ENCODE results near the gene LRP3. TPM values are rescaled to one million over a fixed set of nuclear protein-coding genes. Genes with fewer than 3 reads are reported as not detected.
A peak's percentile ranks its signal among the peaks of the same experiment; 100 is the strongest.

LRP3 gene
- polyA plus RNA-seq, 1 of the 3 experiments (the other 2 are of a cell fraction) = 8.2 TPM

DNA sequence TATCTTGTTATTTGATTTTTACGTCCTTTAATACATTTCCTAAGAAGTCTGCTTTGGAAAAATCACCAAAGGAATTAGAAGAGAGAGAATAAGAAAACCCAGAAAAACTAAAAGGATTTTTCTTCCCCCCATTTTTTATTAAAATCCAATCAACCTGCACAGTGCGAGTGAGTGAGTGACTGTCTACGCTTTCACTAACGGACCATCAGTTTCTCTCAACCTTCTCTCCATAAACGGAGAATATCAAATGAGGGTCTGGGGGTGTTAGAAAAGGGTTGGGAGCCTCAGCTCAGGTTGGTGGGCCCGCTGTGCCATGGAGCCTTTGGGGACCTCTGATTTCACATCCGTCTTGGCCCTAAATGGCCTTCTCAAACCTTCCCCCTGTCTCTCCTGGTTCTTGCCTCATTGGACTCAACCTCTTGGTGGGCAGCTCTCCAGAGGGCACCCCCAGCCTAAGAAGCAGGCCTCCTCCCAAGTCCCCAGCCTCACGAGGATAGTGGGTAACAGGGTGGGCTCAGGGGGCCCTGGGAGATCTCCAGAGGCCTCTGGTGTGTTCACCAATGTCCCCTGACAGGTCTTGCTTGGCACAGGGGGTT, 763 bp upstream of the LRP3 start:
- ChIA-PET POLR2A (no interaction called here), CTCF (interaction anchor here (0.7 to 6.5 kb wide), 2 partner anchors 9 to 69 kb away, joined by 3 to 44 read pairs; no protein-coding TSS in a partner anchor)
- no peak overlapping the region for H3K9ac ChIP-seq
- peak overlapping the region in 1 of 2 experiments; percentile 66; a peak in 2 of 4 replicates for H3K4me3 ChIP-seq (ENCODE audit: low read depth in 2 of 2, low read length in 1 of 2)
- 0 out of 2 replicates have a peak, but pooled peaks cover 5% of the 10 kb centered on the region for H4K20me1 ChIP-seq (ENCODE audit: insufficient read depth)
- no peaks in the 10 kb centered on the region for H3F3A ChIP-seq (replicated peaks; ENCODE audit: insufficient read depth)
- H3K36me3 ChIP-seq (replicated peaks in 1 of 2; ENCODE audit: control insufficient read depth in 1 of 2, insufficient read depth in 2 of 2, low read length in 1 of 2) = peaks cover 0 to 3% of the 10 kb centered on the region in 2 experiments
- peak overlapping the region; percentile 62; the same call in 1 of the 2 replicates for H3K4me2 ChIP-seq
- H3K4me1 ChIP-seq (ENCODE audit: control insufficient read depth in 1 of 2, insufficient read depth in 2 of 2, low read depth in 1 of 2, low read length in 1 of 2) = peaks cover 0 to 13% of the 10 kb centered on the region in 2 experiments; a peak in 1 of 4 replicates
- no peaks in the 10 kb centered on the region for H3K79me2 ChIP-seq (ENCODE audit: insufficient read depth)
- no peak overlapping the region for H2AFZ ChIP-seq (ENCODE audit: low read depth)
- no peaks in the 10 kb centered on the region for H3K9me3 ChIP-seq
- TF ChIP-seq NRF1 (IDR thresholded peaks at IDR 0.05; ENCODE audit: low read depth, low read length) (no peak), SMC3 (IDR thresholded peaks at IDR 0.05; ENCODE audit: low read depth, low read length) (no peak), EP300 (IDR thresholded peaks at IDR 0.05; ENCODE audit: borderline replicate concordance in 1 of 2, low read depth in 1 of 2, low read length in 1 of 2) (no peak), GATA2 (CRISPR knock-in tag; IDR thresholded peaks at IDR 0.05) (no peak), CTCF (IDR thresholded peaks at IDR 0.05) (no peak), TAF1 (IDR thresholded peaks at IDR 0.05; ENCODE audit: borderline replicate concordance, low read depth, low read length) (no peak), MXI1 (IDR thresholded peaks at IDR 0.05; ENCODE audit: low read depth, low read length) (no peak), RCOR1 (IDR thresholded peaks at IDR 0.05; ENCODE audit: low read length) (no peak), FOSL2 (IDR thresholded peaks at IDR 0.05; ENCODE audit: borderline replicate concordance, low read depth) (no peak), CHD2 (IDR thresholded peaks at IDR 0.05; ENCODE audit: low read length, partially characterized antibody) (no peak), MEF2A (IDR thresholded peaks at IDR 0.05; ENCODE audit: borderline replicate concordance, low read depth) (no peak), TEAD4 (IDR thresholded peaks at IDR 0.05; ENCODE audit: borderline replicate concordance, insufficient read depth) (no peak), IRF3 (IDR thresholded peaks at IDR 0.05; ENCODE audit: low read depth, low read length) (no peak)
- DNase-seq = no peak
- no peaks in the 10 kb centered on the region for H3K9me2 ChIP-seq
- no peaks in the 10 kb centered on the region for H3K27me3 ChIP-seq (ENCODE audit: insufficient read depth)
- WGBS (ENCODE audit: low lambda C conversion rate) = 93% methylated on average over 7 of the region's 8 CpGs
- H3K27ac ChIP-seq (ENCODE audit: low read depth in 2 of 2, low read length in 1 of 2) = peak overlapping the region in 1 of 2 experiments; percentile 50; a peak in 1 of 4 replicates

DNA sequence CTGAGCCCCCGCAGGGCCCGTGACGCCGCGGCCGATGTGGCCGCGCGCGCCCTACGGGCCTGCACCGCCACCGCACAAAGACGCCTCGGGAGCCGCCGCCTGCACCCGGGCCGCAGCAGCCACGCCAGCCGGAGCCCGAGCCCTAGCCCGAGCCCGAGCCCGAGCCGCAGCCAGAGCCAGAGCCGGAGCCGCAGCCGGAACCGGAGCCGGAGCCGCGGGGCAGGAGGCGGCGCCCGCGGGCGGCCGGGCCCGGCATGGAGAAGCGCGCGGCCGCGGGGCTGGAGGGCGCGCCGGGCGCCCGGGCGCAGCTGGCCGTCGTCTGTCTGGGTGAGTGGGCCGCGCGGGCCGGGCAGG, 379 bp downstream of the LRP3 start:
- Histone ChIP-seq H4K20me1 (ENCODE audit: insufficient read depth) (0 out of 2 replicates have a peak, but pooled peaks cover 5% of the 10 kb centered on the region), H3K4me3 (ENCODE audit: low read depth in 2 of 2, low read length in 1 of 2) (peak overlapping the region; percentile 66), H3K79me2 (ENCODE audit: insufficient read depth) (no peaks in the 10 kb centered on the region), H3K4me2 (no peak overlapping the region), H3K27me3 (ENCODE audit: insufficient read depth) (no peaks in the 10 kb centered on the region), H3K4me1 (ENCODE audit: control insufficient read depth in 1 of 2, insufficient read depth in 2 of 2, low read depth in 1 of 2, low read length in 1 of 2) (peaks cover 0 to 13% of the 10 kb centered on the region in 2 experiments; a peak in 1 of 4 replicates), H3K9me2 (no peaks in the 10 kb centered on the region), H3K27ac (ENCODE audit: low read depth in 2 of 2, low read length in 1 of 2) (peak overlapping the region in 1 of 2 experiments; percentile 53; a peak in 1 of 4 replicates), H3F3A (replicated peaks; ENCODE audit: insufficient read depth) (no peaks in the 10 kb centered on the region), H3K9me3 (no peaks in the 10 kb centered on the region), H2AFZ (ENCODE audit: low read depth) (no peak overlapping the region; the same call in 1 of the 2 replicates), H3K36me3 (replicated peaks in 1 of 2; ENCODE audit: control insufficient read depth in 1 of 2, insufficient read depth in 2 of 2, low read length in 1 of 2) (peaks cover 0 to 3% of the 10 kb centered on the region in 2 experiments), H3K9ac (peak overlapping the region; percentile 61; the same call in 1 of the 2 replicates)
- no peak for DNase-seq
- ChIA-PET POLR2A (no interaction called here), CTCF (interaction anchor here (0.7 to 6.5 kb wide), 4 partner anchors 10 to 20 kb away, joined by 3 to 44 read pairs (median 8); no protein-coding TSS in a partner anchor)
- TF ChIP-seq RAD21 (IDR thresholded peaks at IDR 0.05; ENCODE audit: low read length) (no peak), NRF1 (IDR thresholded peaks at IDR 0.05; ENCODE audit: low read depth, low read length) (no peak), CTCF (IDR thresholded peaks at IDR 0.05) (no peak), GABPA (IDR thresholded peaks at IDR 0.05; ENCODE audit: low read depth) (no peak), MEF2A (IDR thresholded peaks at IDR 0.05; ENCODE audit: borderline replicate concordance, low read depth) (no peak), ELF1 (IDR thresholded peaks at IDR 0.05) (no peak), POLR2AphosphoS5 (IDR thresholded peaks at IDR 0.05; ENCODE audit: low read depth, low read length) (no peak)
- TF ChIP-seq, protein P1, sequence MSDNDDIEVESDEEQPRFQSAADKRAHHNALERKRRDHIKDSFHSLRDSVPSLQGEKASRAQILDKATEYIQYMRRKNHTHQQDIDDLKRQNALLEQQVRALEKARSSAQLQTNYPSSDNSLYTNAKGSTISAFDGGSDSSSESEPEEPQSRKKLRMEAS (IDR thresholded peaks at IDR 0.05; ENCODE audit: low read depth) = no peak
- TF ChIP-seq, protein P2, sequence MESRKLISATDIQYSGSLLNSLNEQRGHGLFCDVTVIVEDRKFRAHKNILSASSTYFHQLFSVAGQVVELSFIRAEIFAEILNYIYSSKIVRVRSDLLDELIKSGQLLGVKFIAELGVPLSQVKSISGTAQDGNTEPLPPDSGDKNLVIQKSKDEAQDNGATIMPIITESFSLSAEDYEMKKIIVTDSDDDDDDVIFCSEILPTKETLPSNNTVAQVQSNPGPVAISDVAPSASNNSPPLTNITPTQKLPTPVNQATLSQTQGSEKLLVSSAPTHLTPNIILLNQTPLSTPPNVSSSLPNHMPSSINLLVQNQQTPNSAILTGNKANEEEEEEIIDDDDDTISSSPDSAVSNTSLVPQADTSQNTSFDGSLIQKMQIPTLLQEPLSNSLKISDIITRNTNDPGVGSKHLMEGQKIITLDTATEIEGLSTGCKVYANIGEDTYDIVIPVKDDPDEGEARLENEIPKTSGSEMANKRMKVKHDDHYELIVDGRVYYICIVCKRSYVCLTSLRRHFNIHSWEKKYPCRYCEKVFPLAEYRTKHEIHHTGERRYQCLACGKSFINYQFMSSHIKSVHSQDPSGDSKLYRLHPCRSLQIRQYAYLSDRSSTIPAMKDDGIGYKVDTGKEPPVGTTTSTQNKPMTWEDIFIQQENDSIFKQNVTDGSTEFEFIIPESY (IDR thresholded peaks at IDR 0.05; ENCODE audit: borderline replicate concordance, low read depth) = no peak
- 1% methylated on average over 14 of the region's 57 CpGs for WGBS (ENCODE audit: low lambda C conversion rate)

Measured in SK-N-SH (cell line).